PC-9 (cell line): ENCODE results near the gene FAM174B.

ENCODE experiments used
- CTCF ChIP-seq: fragments of 200-600 bp; sonication (generic); conservative IDR thresholded peaks from 2 replicates; pipeline ENCODE4 v1.6.1; 2017; ENCODE audit warnings: mixed run types, antibody characterized with exemption, mild to moderate bottlenecking, moderate library complexity
- EZH2 ChIP-seq: fragments of 200-600 bp; sonication (generic); IDR thresholded peaks from 2 replicates; pipeline ENCODE4 v1.8.0; 2017; ENCODE audit warnings: antibody characterized with exemption, low read depth

- TF ChIP-seq CTCF, result no peak
- TF ChIP-seq EZH2, result no peak
Measured at GRCh38 chr15:92656089-92656488, 514 bp upstream of the FAM174B start.
